DMS 273 treated with DMSO at 0.1 percent for 48 hours (cell line): ENCODE measurements around the gene HOXC10.

Source experiments
- DNase-seq: peaks from one replicate; lab custom pipeline; 2025; lab: John Stamatoyannopoulos, UW

The HOXC10 gene

DNA sequence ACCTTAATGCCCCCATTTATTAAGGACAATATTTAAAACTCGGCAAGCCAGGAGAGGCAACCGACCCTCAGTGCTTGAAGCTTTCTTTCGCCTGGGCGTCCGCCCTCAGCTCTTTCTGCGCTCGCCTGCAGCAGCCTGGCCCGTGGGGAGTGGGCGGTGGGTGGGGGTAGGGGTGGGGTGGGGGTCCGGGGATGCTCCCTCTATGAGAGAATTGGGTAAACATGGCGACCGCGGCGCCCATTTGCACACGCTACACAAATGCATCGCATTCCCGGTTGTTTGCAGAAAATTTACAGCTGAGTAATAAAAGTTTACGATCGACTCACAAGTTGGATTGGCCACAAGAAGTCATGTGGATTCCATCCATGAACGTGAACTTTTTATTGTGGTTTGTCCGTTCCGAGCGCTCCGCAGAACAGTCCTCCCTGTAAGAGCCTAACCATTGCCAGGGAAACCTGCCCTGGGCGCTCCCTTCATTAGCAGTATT, 31.6 kb downstream of the HOXC10 start:
- peak; percentile 25 for DNase-seq

- DNase-seq, result peak; percentile 49
These were observed 32.3 kb downstream of the HOXC10 start for GRCh38 chr12:54017027-54017788.

- peak; percentile 53 for DNase-seq
These were observed 33.0 kb downstream of the HOXC10 start for GRCh38 chr12:54017878-54018467.

DNA sequence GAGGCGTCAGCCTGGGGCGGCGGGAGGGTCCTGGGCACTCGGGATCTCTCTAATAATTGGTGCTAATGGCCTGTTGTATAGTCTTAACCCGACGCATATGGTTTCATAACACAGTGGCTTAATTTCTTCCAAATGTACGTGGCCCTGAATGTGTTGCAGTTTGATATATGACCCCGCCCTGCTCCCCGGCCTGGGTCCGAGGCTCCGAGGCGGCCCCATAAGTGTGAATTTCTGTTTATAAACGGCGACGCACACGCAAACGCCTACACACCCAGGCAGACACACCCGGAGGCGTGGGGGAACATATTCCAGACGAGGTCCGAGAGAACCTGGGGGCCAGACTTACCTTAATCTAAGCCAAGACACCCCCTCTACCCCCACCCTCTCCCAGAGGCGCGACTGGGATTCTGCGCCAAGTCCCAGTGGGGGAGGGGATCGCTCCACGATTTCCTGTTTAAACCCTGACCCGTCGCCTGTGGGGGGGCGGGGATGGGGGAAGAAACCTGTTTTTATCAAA, 33.6 kb downstream of the HOXC10 start:
- DNase-seq, result no peak

DNA sequence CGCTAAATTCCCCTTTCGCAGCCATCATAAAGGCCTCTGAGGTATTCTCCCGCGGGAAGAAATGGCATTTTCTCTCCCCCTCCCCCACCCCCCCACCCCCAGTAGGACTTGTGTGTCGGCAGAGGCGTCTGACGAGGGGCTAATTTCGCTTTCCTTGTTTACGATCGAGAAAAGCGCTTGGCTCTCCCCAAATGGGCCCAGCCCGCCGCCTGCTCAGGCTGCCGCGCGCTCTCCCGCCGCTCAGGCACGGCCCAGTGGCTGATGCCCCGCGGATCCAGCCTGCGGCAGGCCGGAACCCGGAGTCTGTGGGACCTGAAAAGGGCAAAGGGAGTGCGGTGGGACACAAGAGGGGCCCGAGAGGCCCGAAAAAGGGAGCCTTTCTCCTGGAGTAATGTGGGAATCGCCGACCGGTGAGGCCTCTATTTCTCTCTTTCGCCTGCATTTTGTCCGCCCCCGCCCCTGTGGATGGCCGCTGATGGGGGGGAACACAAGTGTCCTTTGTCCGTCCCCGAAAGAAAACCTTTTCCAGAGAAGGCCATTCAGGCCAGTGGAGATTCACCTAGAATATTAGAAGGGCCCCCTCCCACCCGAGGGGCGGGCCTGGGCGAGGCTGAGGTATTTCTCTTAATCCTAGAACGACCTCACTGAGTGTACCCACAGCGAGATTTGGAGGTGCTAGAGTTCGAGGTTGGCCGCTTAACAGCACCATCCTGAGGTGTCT, 34.3 kb downstream of the HOXC10 start:
- no peak for DNase-seq

DNA sequence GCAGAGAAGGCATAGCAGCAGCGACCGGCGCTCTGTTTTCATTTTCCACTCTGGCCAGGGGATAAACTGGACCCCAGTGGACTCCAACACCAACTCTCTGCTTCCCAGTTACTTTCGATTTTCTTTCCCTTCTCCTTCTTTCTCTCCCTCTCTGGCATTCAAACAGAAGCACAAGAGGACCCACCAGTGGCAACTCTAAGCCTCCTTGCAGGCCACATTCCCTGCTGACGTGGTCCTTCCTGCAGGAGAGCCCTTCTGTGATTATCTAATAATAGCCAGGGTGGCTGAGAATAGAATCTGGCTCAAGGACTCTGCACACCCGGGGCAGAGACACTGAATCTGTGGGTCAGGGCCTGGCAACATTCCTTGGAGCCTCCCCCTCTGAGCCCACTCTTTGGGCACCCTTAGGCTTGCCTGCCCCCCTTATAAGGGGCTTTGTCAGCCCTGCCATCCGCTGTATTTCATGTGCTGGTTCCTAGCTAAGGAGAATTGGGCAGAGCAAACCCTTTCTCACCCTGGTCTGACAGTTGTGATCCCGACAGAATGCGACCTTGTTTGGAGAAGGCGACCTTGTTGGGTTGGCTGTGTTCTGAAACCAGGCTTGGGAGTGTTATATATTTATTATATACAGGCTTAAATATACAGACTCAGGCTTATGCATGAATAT, 35.1 kb downstream of the HOXC10 start:
- no peak for DNase-seq

GRCh38 chr12:54020591-54021405, 35.9 kb downstream of the HOXC10 start:
- no peak for DNase-seq

- DNase-seq, result no peak
These were observed 36.6 kb downstream of the HOXC10 start for GRCh38 chr12:54021432-54022013.

DNA sequence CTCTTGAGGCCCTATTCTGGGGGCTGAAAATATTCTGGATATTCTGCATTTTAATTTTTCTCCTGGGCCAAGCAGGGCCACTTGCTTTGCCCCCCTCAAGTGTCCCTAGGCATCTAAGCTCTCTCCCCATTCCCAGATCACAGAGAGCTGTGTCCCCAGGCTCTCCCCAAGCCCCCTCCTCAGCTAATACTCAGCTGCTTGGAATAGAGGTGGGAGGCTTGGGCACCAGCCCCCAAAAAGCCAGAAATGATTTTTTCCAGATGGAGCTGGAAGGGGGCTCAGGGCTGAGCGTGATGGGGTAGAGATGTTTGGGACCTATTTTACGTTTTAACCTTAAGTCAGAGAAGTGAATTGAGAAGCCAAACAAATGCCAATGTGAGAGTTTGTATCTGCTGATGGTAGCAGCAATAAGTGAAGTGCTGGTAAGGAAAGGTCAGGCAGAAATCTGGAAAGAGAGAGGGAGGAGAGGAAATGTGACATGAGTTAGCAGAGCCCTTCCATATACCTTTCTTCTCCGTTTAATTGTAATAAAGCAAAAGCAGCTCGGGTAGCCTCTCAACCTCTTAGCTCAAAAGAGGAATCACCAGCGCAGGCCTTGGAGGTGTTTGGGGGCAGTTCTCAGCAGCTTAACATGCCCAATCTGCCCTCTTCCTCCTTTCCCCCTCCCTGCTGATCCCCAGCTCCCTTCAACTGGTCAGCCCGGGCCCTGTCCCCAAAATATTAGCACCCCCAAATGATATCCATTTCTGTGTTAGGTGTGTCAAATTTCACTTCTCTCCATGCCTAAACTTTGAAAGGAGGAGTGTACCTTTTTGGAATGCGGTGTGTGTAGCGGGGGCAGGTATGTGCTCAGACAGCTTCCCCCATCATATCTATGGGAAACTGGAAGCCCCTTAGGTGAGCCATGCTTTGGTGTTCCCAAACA, 38.3 kb downstream of the HOXC10 start:
- no peak for DNase-seq

- DNase-seq, result no peak
These were observed 39.2 kb downstream of the HOXC10 start for GRCh38 chr12:54024127-54024526.

- DNase-seq, result no peak
These were observed 39.8 kb downstream of the HOXC10 start for GRCh38 chr12:54024581-54025305.

GRCh38 chr12:54025499-54026405, 40.8 kb downstream of the HOXC10 start:
- no peak for DNase-seq

DNA sequence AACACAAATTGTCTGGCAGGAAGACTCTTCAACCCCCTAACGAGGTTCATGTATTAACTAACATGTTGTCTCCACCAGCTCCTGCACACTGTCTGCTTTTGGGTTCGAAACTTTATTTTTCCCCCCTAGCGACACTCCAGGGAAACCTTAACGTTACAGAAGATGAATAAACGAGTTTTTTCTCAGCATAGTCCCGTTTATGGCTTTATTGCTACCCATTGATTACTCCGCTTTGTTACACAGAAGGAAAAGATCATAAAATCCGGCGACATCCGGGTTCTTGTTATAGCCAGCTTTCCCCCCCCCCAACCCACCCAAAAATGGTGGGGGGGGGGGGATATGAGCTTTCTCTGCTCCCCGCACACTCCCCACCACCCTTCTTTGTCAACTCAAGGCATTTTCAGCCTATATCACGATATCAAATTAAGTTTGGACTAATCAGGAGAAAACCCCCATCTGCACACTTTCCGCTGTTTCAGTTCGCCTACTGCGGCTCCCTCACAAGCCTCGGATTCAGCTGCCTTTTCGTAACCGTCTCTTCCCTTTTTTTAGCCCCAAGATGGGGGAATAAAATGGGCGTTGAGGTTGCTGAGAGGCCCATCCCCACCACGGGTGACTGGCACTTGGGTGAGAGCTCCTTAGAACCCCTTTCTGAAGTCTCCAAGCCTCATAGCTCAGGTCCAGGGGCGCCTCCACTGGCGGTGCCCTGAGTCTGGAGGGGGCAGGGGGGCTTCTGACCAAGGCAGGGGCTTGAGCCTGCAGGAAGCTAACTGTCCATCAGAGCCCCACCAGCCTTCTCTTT, 41.9 kb downstream of the HOXC10 start:
- no peak for DNase-seq

DNA sequence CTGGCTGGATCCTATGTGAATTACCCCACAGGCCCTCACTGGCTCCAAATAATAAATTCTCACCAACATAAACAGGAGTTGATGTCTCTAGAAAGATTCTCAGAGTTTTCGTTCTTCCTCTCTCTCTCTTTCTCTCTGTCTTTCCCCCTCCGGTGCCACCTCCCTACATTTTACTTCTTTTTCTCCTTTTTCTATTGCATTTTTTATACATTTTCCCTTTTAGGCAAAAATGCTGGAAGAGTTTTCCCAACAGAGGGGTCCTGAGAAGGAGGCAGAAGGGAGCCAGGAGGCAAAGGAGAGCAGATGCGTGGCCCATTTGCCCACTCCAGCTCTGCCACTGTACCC, 42.5 kb downstream of the HOXC10 start:
- no peak for DNase-seq

- DNase-seq, result no peak
These were observed 43.6 kb downstream of the HOXC10 start, which contains the start of gene HOXC6 for GRCh38 chr12:54028314-54029201. HOXC6 (plus strand) TSS chr12:54028440; CDS start chr12:54028522, 82 bp downstream.
